GM21529 (cell line): ENCODE data around the gene CTPS1.

Experiments used
- ATAC-seq: cut with Tn5 transposase; IDR thresholded peaks from one replicate; pipeline ENCODE4 v1.9.1; 2021; ENCODE audit not compliant: unreplicated experiment

CTPS1 gene

GRCh38 chr1:41022424-41022823 is 42.9 kb downstream of the CTPS1 start:
- ATAC-seq = no peak

DNA sequence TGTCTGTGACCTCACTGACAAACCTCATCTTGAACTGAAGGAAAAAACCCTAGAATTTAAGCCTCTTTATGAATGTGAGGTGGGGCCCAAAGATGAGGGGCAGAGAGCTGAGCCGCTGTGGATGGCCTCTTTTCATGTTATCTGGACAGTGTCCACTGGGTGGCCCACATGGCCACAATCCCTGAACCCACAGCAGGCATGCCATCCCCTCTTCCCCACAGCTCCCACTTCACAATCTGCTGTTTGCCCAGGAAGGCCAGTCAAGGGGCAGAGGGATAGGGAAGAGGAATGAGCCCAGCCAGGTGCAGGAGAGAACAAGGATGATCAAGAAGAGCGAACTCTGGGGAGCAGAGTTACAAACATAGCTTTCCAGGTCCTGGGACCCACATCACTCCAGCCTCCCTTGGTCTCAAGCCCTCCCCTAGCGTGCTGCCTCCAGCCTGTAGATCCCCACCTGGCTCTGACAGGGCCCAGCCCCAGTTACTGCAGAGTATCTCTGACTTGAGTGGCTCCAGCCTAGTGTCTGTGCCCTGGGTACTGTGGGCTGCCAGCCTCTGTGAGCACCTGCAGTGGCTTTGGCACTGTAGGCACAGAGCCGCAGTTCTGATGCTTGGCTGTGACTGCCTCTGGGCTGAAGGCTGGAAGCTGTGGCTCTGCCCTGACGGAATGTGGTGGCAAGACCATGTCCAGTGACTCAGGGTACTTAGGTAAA is 43.9 kb downstream of the CTPS1 start:
- ATAC-seq = no peak

DNA sequence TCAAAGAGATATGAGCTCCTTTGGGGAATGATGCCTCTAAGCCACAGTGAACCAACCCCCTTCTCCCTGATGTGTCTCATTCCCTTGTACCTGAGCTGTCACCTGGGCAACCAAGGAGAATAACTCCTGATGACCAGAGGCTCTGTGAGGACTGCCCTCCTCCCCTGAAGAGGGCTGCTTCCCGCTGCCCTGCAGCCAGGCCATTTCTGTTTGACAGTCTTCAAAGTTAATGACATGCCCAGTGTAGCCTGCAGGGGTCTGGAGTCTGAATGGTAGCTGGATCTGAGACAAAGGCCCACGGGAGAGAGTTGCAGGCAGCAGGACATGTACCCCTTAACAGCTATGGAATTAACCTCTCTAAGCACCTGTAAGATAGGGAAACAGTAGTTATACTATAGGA is 45.5 kb downstream of the CTPS1 start:
- ATAC-seq = no peak

- no peak for ATAC-seq
These were observed 46.7 kb downstream of the CTPS1 start for GRCh38 chr1:41025979-41026819.

DNA sequence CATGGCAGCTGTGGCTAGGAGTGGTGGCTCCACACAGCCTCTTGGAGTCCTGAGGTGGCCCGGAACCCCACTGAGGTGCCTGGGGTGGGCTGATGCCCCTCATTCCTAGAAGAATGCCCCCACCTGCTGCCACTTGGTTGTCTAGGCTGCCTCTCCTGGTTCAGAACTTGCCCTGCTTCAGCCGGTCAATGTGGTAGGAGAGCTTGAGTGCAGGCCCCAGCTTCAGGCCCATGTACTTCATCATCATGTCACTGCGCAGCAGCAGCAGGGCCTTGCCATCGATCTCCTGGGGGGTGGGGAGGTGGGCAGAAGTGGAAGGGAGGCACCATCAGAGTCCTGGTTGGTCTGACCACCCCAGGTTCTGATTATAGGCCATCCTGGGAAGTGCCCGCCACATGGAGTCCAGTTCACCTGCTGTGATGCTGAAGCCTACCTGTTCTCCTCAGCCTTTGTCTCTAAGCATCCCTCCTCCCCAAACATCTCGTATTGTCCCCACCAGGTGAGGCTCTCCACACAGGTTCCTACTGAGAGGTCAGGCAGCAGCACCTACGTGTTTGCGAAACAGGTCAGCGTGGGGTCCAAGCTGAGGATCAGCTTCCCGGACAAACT is 48.6 kb downstream of the CTPS1 start:
- no peak for ATAC-seq

- no peak for ATAC-seq
These were observed 51.5 kb downstream of the CTPS1 start for GRCh38 chr1:41030872-41031616.

DNA sequence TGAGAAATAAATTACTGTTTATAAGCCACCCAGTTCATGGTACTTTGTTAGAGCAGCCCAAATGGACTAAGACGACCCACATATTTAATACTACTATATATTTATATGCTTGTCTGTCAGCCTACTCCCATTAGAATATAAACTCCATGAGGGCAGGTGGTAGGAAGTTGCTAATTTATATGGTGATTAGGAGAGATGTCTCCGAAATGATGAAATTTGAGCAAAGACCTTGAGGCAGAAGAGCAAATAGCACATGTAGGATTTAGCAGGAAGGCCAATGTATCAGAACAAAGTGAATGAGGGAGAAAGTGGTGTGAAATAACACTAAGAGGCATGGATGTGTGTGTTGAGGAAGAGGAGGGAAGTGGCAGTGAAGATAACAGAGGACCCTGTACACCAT is 52.7 kb downstream of the CTPS1 start:
- ATAC-seq = no peak

DNA sequence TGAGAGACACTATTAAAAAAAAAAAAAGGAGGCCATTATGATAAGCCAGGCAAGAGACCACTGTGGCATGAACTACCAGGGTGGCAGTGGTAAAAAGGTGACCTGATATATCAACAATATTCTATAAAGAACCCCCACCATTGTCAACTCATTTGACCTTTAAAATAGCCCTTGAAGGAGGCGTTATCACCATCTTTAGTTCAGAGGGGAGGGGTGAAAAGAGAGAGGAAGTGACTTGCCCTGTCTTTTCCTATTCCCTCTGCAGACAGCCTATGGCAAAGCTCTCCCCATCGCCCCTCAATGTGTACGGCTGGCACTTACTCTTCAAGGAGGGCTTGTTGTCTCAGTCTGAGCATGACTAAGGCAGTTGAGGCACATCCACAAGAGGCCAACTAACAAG is 53.8 kb downstream of the CTPS1 start:
- ATAC-seq = no peak

GRCh38 chr1:41037116-41037903 is 57.8 kb downstream of the CTPS1 start:
- ATAC-seq = no peak

DNA sequence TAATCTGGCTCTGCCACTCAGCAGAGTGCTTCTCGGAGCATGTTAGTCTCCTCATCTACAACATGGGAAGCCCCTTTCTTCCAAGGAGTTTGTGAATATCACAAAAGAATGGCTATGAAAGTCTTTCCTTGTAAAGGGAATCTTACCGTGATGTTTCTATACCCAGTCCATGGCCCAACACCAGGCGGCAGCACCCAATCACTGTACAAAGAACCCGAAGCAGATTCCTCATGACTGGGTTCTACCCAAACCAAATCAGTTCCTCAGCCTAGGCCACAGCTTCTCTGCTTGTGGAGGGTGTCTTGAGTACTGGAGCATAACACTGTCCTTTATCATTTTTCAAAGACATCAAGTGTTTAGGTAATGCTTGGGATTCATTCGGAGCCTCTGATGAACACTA is 58.6 kb downstream of the CTPS1 start:
- ATAC-seq = no peak

GRCh38 chr1:41041614-41042270 is 62.2 kb downstream of the CTPS1 start:
- no peak for ATAC-seq

GRCh38 chr1:41044187-41044586 is 64.7 kb downstream of the CTPS1 start:
- ATAC-seq = no peak

- no peak for ATAC-seq
These were observed 66.2 kb downstream of the CTPS1 start for GRCh38 chr1:41045740-41046139.

- no peak for ATAC-seq
These were observed 66.9 kb downstream of the CTPS1 start for GRCh38 chr1:41046347-41046775.

DNA sequence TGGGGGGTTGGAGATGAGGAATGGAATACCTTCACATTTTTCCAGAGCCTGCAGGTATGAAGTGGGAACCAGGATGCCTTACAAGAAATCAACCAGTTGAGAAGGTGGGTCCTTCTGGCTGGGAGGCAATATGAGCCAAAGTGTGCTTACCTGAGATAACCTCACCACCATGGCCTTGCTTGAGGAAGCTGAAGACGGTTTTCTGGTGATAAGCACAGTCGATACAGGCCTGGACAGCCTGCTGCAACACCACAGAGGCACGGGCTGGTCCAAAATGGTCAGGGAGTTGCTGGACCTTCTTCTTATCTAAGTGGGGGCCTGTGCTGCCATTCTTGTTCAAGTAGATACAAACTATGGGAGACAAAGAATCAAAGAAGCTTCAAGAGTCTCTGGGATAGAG is 69.0 kb downstream of the CTPS1 start:
- ATAC-seq = no peak

- no peak for ATAC-seq
These were observed 71.5 kb downstream of the CTPS1 start for GRCh38 chr1:41051022-41051421.

DNA sequence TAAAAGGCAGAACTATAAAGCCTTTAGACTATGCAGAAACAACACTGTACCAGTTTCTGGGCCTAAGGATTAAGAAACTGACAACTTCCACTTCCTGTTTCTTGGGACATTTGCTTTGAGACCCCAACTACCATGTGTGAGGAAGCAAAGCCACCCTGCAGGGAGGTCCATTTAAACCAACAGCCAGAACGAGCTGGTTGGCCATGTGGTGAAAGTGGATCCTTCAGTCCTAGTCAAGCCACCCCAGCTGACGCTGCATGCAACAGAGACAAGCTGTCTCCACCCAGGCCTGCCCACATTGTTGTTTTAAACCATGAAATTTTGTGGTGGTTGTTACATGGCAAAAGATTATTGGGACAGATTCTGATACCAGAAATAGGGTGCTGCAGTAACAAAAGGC is 73.8 kb downstream of the CTPS1 start:
- no peak for ATAC-seq

- ATAC-seq = no peak
These were observed 77.4 kb downstream of the CTPS1 start for GRCh38 chr1:41056907-41057306.
